Tibial nerve (tissue), 3 donors: ENCODE results near the gene NECAB3.
"Not testable (repeated sequence)": the region's sequence is repeated elsewhere in the genome, so short reads cannot be mapped to it uniquely, and the experiment has no call there.

Experiments used
- POLR2A ChIP-seq, 2 donors: fragments of 450-650 bp; IDR thresholded peaks; one replicate each; pipeline ENCODE4 v1.6.1; 2017; ENCODE audit warnings: antibody characterized with exemption in 2 of 2, mild to moderate bottlenecking in 2 of 2, moderate library complexity in 2 of 2
- TF ChIP-seq, protein P1 (sequence below), 5 experiments: fragments of 200-600 bp in 3 of 5; fragments of 450-650 bp in 2 of 5; sonication (generic) in 3 of 5; IDR thresholded peaks; one replicate each; pipeline ENCODE4 v1.5.1; 2016 to 2019; ENCODE audit warnings: antibody characterized with exemption in 5 of 5, mild to moderate bottlenecking in 3 of 5, moderate library complexity in 2 of 5

DNA sequence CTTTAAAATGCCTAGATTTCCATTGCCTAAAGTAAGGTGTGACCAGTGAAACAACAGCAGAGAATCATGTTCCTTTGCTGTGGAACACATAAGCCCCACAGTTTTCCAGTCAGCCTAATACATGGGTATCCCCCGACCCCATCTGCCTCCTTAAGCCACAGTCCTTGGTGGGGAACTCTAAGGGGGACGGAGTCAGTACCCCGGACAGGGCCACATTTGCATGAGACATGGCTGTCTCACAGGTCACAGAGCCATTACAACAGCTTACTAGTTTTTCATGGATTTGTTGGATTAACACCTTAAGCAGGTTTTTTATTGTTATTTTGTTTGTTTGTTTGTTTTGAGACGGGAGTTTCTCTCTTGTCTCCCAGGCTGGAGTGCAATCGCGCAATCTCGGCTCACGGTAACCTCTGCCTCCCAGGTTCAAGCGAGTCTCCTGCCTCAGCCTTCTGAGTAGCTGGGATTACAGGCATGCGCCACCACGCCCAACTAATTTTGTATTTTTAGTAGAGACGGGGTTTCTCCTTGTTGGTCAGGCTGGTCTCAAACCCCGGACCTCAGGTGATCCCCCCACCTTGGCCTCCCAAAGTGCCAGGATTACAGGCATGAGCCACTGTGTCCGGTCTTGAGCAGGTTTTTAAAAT, 27.1 kb downstream of the NECAB3 start:
- TF ChIP-seq, protein P1, sequence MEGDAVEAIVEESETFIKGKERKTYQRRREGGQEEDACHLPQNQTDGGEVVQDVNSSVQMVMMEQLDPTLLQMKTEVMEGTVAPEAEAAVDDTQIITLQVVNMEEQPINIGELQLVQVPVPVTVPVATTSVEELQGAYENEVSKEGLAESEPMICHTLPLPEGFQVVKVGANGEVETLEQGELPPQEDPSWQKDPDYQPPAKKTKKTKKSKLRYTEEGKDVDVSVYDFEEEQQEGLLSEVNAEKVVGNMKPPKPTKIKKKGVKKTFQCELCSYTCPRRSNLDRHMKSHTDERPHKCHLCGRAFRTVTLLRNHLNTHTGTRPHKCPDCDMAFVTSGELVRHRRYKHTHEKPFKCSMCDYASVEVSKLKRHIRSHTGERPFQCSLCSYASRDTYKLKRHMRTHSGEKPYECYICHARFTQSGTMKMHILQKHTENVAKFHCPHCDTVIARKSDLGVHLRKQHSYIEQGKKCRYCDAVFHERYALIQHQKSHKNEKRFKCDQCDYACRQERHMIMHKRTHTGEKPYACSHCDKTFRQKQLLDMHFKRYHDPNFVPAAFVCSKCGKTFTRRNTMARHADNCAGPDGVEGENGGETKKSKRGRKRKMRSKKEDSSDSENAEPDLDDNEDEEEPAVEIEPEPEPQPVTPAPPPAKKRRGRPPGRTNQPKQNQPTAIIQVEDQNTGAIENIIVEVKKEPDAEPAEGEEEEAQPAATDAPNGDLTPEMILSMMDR (IDR thresholded peaks at IDR 0.05), result not testable (repeated sequence)
- TF ChIP-seq POLR2A (IDR thresholded peaks at IDR 0.05), result not testable (repeated sequence)
